ENCODE measurements around the gene PSMC1.

Gene PSMC1

DNA sequence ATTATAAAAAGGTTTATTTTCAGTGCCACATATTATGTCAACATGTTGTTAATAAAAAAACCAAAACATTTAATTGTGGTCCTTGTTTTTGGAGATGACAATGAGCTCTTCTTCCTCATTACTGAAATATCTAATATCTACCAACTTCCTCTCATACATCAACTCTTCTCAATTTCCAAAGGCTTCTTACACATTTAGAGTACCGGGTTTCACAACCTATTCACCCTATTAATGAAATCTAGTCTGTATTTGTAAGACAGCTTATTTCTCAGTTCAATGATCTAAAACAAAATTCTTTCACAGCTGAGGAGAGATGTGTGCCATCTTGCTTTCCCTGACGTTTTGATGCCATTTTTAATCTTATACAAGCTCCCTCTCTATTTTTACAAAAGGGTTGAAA is 60.9 kb downstream of the PSMC1 start:
- POLR2A ChIA-PET = no interaction called here
- no peak for DNase-seq (ENCODE audit: low read depth, low spot score)
- CTCF ChIA-PET = interaction anchor here (1.0 to 3.3 kb wide), 3 partner anchors 12 to 442 kb away, joined by 3 to 12 read pairs (median 3); no protein-coding TSS in a partner anchor
- TF ChIP-seq, protein P1, sequence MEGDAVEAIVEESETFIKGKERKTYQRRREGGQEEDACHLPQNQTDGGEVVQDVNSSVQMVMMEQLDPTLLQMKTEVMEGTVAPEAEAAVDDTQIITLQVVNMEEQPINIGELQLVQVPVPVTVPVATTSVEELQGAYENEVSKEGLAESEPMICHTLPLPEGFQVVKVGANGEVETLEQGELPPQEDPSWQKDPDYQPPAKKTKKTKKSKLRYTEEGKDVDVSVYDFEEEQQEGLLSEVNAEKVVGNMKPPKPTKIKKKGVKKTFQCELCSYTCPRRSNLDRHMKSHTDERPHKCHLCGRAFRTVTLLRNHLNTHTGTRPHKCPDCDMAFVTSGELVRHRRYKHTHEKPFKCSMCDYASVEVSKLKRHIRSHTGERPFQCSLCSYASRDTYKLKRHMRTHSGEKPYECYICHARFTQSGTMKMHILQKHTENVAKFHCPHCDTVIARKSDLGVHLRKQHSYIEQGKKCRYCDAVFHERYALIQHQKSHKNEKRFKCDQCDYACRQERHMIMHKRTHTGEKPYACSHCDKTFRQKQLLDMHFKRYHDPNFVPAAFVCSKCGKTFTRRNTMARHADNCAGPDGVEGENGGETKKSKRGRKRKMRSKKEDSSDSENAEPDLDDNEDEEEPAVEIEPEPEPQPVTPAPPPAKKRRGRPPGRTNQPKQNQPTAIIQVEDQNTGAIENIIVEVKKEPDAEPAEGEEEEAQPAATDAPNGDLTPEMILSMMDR (IDR thresholded peaks at IDR 0.05; ENCODE audit: insufficient read depth, low read length, missing control alignments) = no peak
- no peak overlapping the region for H3K4me3 ChIP-seq (ENCODE audit: low read depth, low read length)

DNA sequence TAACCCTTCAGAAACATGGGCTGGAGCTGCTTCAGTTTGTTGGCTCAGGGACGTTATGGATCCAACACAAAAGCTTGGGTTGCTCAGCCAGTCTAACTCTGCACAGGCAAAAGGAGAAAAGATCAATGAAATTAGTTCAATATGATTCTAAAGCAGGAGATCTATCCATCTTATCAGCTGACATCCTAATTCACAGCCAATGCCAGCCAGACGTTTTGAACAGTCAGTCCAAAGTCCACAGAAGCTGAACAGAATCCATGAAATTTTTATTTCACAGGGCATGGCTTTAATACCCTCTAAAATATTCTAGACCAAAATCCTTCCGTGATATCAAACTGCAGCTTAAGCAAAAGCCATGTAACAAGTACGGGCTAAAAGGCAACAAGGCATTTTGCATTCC is 61.7 kb downstream of the PSMC1 start:
- CTCF ChIA-PET = interaction anchor here (1.3 to 3.3 kb wide), 2 partner anchors 17 to 441 kb away, joined by 3 to 12 read pairs; no protein-coding TSS in a partner anchor
- POLR2A ChIA-PET = no interaction called here
- no peak for DNase-seq (ENCODE audit: low read depth, low spot score)
- TF ChIP-seq, protein P1 (IDR thresholded peaks at IDR 0.05; ENCODE audit: insufficient read depth, low read length, missing control alignments) = no peak
- H3K4me3 ChIP-seq (ENCODE audit: low read depth, low read length) = no peak overlapping the region

DNA sequence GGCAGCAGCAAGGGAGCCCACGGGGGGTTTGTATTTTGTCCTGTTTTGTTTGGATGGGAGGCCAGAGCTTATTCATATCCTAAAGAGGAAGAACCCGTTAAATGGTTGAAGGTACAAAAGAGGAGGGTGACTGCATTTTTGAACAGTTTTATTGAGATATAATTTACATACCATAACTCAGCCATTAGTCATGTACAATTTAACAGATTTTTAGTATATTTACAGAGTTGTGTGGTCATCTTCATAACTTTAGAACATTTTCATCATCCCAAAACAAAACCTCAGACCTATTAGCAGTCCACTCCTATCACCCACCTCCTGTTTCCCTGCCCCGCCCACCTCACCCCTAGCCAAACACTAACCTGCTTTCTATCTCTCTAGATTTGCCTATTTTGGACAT is 62.8 kb downstream of the PSMC1 start:
- POLR2A ChIA-PET = interaction anchor here (0.5 to 0.8 kb wide), 2 partner anchors 63 to 65 kb away, joined by 3 to 4 read pairs; no protein-coding TSS in a partner anchor
- DNase-seq (ENCODE audit: low read depth, low spot score) = no peak
- no peak overlapping the region for H3K4me3 ChIP-seq (ENCODE audit: low read depth, low read length)
- CTCF ChIA-PET = interaction anchor here (1.0 to 3.3 kb wide), 4 partner anchors 12 to 440 kb away, joined by 3 to 12 read pairs (median 3); partner anchors contain the start of gene NRDE2
- TF ChIP-seq, protein P1 (IDR thresholded peaks at IDR 0.05; ENCODE audit: insufficient read depth, low read length, missing control alignments) = no peak

DNA sequence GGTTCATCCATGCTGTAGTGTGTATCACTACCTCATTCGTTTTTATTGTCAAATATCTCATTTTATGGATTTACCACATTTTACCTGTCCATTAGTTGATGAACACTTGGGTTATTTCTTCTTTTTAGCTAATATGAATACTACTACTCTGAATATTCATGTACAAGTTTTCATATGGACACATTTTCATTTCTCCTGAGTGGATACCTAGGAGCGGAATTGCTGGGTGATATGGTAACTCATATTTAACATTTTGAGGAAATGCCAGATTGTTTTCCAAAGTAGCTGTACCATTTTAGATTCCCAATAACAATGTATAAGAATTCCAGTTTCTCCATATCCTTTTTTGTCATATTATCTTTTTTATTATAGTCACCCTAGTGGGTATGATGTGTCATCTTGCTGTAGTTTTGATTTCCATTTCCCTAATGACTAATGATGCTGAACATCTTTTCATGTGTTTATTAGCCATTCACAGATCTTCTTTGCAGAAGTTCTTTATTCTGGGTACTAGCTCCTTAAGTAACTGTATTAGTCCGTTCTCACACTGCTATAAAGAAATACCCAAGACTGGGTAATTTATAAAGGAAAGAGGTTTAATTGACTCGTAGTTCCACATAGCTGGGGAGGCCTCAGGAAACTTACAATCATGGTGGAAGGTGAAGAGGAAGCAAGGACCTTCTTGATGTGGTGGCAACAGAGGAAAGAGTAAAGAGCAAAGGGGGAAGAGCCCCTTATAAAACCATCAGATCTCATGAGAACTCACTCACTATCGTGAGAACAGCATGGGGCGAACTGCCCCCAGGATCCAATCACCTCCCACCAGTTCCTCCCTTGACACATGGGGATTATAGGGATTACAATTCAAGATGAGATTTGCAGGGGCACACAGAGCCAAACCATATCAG is 63.5 kb downstream of the PSMC1 start:
- DNase-seq (ENCODE audit: low read depth, low spot score) = no peak
- CTCF ChIA-PET = interaction anchor here (1.0 to 1.3 kb wide), 3 partner anchors 11 to 439 kb away, joined by 3 read pairs; partner anchors contain the start of gene NRDE2
- POLR2A ChIA-PET = interaction anchor here (0.5 kb wide), 1 partner anchor 63 kb away, joined by 4 read pairs; no protein-coding TSS in a partner anchor
- TF ChIP-seq, protein P1 (IDR thresholded peaks at IDR 0.05; ENCODE audit: insufficient read depth, low read length, missing control alignments) = no peak
- H3K4me3 ChIP-seq (ENCODE audit: low read depth, low read length) = no peak overlapping the region

DNA sequence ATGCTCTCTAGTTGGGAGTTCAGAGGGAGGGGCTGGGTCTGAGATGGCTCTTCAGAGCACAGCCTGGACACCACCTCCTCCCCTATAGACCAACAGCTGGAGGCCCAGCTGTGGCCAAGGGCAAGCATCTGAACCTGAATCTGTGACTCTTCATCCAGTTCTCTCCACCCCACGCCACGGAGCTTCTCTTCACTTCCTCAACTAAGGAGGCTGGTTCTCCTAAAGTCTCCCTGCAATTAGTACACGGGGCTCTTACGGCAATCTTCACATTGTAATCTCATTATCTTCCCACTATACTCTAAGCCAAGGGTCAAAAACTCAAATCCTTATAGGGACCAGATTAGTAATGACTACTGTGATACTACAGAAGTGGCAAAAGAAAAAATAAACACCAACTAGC is 65.5 kb downstream of the PSMC1 start:
- TF ChIP-seq, protein P1 (IDR thresholded peaks at IDR 0.05; ENCODE audit: insufficient read depth, low read length, missing control alignments) = no peak
- ChIA-PET POLR2A (no interaction called here), CTCF (interaction anchor here (1.3 kb wide), 1 partner anchor 9 kb away, joined by 3 read pairs; no protein-coding TSS in a partner anchor)
- no peak for DNase-seq (ENCODE audit: low read depth, low spot score)
- no peak overlapping the region for H3K4me3 ChIP-seq (ENCODE audit: low read depth, low read length)

All from AG04449 (cell line).